ENCODE data around the gene DEFB126.

- TF ChIP-seq CTCF (IDR thresholded peaks at IDR 0.05; ENCODE audit: low read length): no peak
- no peak for TF ChIP-seq EZH2 (IDR thresholded peaks at IDR 0.05; ENCODE audit: borderline replicate concordance, low read length)
These were observed 9.7 kb downstream of the DEFB126 start for GRCh38 chr20:152131-152530.

All from OCI-LY1 (cell line).